Measurements from ENCODE around the gene PHC2. TPM values are rescaled to one million over a fixed set of nuclear protein-coding genes. Genes with fewer than 3 reads are reported as not detected.

The PHC2 gene
- polyA plus RNA-seq, 1 donor = 67.8 TPM

DNA sequence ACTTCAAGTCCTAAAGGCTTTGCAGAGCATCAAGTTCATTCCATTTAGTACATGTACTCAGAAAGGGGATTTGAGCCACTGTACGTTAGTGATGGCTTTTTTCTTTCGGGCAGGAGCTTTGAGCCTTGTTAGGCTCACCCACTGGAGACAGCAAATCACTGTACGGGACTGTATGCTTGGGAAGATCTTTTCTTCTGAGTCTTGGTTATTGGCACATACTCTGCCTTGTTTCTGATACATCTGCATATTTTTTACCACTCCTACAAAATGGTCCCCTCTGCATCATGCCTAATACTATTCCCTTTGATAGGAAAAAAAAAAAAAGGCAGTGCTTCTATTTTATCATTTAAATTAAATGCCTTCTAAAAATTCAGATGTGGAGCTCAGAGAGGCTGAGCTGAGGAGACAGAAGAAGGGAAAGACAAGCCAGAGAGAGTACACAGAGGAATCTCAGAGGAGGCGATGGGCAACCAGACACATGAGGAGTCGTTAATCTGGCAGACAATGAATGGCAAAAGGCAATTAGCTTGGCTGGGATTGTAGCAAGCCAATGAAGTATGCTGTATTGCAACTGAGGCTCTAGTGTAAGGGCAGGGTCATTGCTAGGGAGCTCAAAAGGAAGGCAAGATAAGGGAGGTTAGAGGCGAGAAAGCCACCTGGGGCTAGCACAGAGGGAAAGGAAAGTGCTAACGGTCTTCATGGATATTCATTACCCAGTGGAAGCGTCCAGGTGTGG is 39.4 kb downstream of the PHC2 start:
- DNase-seq (ENCODE audit: low read depth) = no peak

DNA sequence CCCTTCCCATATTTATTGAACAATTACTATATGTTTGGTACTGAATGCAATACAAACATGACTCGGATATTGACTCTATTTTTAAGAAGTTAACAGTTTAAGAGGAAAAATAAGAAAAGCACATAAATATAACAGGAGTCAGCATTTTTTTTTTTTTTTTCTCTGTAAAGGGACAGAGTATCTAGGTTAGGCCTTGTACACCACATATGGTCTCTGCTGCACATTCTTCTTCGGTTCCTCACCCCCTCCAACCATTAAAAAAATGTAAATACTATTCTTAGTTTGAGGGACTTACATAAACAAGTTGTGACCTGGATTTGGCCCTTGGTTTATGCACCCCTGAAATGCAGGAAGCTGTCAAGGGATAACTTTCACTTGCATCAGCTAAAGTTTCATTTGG is 40.4 kb downstream of the PHC2 start:
- no peak for DNase-seq (ENCODE audit: low read depth)

DNA sequence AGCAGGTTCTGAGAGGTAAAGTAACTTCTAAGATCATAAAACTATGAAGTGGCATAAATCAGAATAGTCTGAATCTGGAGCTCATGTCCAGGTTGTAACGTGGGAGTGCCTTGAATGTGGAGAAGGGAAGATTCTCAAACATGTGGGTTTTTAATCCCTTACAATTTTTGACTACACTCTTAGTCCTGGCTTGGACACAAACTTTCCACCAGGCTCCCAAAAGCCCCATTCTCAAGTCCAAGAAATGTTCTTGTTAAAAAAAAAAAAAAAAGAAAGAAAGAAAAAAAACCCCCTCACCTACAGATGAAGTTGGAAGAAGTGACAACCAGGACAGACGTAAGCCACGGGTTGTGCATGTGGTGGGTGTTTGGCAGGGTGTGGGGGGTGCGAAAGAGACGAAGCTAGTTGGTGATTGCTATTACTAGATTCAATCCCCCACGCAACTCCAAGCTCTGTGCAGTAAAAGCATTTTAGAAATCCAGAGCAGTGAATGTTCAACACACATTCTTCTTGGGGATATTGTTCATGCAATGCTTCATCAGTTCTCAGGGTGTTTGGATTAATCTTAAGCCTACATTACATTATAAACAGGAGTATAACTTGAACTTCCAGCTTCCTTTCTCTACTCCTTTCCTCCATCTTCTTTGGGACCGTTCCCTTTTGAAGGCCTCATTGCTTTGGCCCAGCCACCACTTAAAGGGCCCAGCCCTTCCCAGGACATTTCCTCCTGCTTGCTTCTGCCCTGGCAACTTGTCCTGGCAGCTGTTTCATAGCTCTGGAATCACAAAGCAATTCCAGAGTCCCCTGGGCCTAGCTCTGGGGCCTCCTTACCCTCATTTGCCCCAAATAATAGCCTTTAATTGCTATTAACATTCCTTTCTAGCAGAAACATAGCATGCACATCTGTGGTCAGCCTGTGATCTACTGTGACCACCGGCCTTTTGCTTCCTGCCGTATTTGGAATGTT is 41.8 kb downstream of the PHC2 start:
- DNase-seq (ENCODE audit: low read depth) = no peak

DNA sequence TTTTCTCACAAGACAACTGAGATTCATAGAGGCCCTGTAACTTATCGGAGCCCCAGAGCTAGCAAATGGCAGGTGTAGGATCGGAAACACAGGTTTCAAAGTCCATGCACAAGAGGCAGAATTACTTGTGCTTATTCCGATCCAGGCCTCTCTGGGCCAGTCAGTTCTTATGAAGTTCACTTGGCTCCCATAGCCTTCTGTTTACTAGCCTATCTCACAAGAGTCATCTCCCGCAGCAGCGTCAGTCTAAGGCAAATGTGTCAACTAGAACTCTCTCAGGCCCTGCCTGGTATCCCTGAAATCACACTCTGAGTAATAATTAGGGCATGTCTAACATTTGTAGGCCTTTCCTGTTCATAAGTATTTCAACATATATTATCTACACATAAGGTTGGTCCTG is 43.3 kb downstream of the PHC2 start:
- no peak for DNase-seq (ENCODE audit: low read depth)

DNA sequence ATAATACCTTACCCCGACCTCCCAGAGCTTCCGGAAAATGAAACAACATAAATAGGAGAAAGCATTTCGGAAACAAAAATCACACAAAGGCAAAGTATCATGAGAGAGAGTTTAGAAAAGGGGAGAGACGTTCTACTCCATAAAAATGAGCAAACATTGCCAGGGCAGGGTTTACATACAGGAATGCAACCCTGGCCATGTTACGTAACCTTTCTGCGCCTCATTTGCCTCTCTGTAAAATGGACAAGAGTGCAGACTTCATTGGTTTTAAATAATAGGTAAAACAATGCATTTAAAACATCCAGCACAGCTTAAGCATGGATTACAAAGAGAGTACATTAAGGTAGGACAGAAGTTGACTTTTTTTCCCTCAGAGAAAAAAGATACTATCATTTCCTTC is 45.6 kb downstream of the PHC2 start:
- no peak for DNase-seq (ENCODE audit: low read depth)

DNA sequence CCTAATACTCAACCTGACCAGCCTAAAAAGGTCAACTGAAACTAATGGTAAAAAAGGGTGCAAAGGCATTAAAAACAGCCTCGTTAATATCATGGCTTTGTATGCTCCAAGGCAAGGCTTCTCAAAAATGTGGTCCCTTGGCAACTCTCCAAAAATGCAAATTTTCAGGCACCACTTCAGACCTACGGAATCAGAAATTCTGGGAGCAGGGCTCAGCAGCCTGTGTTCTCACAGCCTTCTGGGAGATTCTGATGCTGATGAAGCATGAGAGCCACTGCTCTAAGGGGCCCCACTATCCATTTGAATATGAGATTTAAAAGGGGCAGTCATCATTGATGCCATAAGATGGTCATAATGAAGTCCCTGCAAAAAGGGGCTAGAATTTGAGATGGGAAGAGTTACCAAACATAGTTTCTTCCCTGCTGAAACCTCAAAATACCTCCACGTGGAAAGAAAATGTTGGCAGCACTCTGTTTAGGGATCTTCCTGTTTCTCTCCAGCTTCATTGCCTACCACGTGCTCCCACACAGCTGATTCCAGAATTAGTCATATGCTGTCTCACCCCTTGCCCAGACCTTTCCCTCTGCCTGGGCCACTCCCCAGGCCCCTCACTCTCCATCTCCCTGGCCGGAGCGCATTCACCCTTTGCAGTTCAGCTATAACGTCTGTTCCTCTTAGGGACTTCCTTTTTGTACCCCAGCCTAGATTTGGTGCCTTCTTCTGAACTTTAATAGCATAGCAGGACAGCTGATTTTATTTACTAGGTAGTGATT is 46.7 kb downstream of the PHC2 start:
- DNase-seq (ENCODE audit: low read depth) = no peak

DNA sequence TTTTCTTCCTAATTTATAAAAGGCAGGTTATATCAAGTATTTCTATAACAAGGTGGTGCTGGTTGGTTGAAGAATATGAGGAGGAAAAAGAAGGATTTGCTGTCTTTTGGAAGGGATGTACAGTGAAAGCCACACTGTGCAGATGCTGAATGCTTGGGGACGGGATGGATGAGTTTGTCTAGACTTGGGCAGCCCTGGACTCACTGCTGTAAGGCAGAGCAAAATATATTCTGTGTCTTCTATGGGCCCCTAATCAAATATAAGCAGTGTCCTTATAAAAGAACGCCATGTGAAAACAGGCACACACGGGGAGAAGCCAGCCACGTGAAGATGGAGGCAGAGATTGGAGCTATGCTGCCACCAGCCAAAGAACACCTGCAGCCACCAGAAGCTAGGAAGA is 47.4 kb downstream of the PHC2 start:
- DNase-seq (ENCODE audit: low read depth) = no peak

DNA sequence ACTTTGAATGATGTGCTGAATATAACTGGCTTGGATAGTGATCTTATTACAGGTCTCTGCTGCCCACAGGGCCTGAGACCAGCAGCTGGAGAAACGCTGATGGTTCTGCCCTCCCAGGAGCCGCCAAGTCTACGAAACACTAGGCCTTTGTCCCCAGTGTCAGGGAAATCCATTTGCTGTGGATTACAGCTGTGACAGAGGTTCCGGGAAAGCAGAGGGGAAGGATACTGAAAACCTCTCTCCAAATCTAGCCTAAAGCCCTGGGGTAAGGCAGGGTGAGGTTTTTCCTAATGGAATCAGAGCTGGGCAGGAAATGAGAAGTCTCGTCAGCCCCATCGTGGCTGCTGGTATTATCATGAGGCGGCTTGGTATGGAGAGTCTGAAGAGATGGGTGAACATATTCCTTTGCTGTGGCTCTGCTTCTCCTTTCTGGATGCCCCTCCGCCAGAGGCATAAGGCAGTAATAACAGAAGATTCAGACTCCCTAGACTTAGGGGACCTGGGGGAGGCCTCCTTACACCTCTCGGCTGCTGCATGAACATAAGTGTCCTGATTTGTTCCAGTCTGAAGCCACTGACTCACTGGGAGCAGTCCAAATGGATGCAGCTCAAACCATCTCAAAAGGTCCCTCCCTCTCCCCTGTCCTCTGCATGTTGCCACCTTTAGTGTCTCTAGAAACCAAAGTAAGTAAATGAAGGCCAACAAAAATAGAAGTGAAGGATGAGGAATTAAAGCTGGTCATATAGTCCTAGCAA is 48.1 kb downstream of the PHC2 start:
- DNase-seq (ENCODE audit: low read depth) = no peak

DNA sequence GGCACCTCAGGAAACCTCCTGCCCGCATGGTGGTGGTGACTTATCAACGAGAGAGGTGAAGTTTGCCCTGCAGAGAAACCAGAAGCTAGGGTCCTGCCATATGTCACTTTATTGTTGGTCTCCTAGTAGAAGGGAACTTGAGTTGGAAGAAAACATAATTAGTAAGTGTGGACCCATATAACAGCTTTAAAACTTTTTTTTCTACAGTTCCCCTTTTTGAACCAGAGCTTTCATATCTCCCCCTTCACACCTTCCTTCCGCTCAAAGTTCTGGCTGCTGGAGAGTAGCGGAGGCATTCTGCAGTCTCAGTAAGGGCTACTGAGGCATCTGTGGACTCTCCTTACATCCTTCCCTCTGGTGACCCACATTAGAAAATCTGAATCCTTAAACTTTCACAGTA is 48.9 kb downstream of the PHC2 start:
- DNase-seq (ENCODE audit: low read depth) = no peak

DNA sequence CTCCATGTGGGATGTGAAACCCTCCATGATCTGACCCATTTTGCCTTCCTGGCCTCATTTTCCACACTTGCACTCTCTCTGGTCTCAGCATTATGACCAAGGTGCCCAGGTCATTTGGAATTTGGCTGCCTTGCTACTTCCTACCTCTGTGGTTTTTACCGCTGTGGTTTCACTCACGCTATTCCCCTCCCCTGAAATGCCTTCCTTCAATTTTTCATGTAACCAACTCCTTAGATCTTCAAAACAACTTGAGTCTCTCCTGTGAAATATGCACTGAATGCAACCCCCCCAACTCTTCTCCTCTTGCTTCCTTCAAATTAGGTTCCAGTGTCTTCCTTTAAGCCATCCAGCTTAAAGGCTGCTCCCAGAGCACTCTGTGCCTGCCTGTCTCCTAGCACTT is 50.1 kb downstream of the PHC2 start:
- DNase-seq (ENCODE audit: low read depth) = no peak

DNA sequence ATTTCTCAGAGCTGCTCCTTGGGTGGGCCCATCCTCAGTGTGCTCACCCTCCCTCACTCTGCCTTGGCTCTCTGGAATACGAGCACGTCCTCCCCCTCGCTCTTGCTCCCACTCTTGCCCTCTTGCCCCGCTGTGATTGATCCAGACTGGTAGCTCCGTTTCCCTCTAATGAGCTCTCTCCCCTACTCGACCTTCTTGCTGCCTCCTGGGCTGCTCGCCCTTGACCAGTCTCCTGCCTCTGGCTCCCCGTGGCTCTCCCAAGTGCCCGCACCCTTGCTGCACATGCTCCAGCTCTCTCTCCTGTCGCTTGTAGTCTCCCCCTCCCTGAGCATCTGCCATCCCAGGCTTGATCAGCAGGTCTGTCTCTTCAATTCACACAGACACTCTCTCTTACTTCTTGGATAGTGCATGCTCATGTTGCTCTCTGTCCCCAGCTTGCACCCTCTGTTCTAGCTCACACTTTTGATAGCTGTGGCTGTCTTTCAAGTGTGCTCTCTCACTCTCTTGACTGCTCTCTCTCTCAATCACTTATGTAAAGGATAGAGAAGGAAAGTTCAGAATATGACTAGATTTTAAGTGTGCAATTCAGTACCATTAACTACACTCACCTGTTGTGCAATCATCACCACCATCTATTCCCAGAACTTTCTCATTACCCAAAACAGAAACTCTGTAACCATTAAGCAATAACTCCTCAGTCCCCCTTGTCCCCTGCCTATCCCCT is 51.1 kb downstream of the PHC2 start:
- DNase-seq (ENCODE audit: low read depth) = no peak

DNA sequence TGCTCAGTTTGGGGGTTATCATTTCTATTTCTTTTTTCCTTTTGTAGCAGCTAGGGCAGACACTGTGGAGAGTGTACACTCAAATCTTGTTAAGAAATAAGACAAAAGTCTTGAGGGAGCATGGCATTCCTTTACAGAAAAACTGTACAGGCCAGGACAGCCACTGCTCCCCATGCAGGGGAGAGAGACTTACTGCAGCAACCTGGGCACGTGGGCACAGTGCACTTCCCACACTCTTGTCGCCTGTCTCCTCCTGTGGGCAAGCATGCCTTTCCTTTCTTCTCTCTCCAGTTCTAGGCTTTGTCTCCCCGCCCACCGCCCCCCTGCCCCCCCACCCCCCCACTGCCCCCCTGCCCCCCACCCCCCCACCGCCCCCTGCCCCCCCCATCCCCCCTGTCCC is 51.9 kb downstream of the PHC2 start:
- no peak for DNase-seq (ENCODE audit: low read depth)

DNA sequence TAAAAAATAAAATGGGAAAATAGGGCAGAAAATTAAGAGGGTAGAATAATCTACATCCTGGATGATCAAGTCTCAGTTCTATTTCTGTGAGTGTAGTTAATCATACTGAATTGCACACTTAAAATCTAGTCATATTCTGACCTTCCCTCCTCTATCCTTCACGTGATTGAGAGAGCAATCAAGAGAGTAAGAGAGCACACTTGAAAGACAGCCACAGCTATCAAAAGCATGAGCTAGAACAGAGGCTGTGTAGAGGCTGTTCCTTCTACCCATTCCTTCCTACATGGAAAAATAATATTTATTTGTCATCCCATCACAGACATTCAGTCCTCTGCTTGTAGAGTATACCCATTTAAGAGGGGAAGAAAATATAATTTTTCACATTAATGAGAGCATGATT is 52.4 kb downstream of the PHC2 start:
- DNase-seq (ENCODE audit: low read depth) = no peak

DNA sequence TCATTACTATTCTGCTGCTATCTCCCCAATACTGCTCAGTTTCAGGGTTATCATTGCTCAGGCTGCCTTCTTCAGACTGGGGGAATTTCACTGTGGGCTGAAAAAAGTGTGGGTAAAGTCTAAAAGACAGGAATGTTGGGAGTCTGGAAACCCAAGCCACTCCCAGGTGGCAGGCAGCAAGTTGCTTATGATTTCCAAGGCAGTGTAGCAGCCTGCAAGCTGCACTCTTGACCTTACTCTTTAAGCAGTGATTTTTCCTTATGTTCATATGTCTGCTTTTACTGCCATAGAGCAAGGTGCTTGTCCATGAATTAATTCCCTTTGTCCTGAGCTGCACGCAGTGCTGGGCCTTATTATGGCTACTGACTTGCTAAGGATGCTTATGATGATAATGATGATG is 53.1 kb downstream of the PHC2 start:
- DNase-seq (ENCODE audit: low read depth) = no peak

DNA sequence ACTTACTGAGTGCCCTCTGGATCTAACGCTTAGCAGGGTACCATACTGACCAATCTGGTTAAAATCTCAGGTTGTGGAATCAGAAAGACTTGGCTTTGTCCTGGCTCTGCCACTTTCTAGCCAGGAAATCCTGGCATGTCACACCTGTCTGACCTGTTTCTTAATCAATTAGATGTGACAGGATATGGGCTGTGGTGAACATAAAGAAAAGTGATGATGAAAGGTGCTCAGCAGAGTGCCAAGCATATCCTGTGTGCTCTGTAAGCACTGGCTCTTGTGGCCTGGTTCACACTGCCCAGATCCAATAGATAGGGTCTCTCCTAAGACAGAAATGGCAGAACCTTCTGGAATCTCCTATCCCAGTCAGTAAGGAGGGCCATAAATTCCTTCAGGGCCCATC is 53.9 kb downstream of the PHC2 start:
- no peak for DNase-seq (ENCODE audit: low read depth)

DNA sequence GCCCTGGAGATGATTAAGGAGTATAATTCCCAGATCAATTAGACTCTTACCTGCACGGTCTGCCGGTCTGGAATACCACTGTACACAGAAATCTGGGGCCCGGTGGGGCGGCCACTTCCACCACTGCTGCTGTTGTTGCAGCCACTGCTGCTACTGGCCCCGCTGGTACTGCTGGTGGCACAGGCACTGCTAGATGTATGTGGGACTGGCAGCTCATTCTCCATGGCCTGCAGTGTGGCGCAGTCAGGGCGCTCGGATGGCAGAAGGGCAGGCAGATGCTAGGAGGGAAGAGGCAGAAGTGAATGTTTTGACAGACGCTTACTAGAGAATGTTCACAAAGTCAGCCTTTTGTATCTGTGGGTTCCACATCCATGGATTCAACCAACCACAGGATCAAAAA is 55.6 kb downstream of the PHC2 start:
- DNase-seq (ENCODE audit: low read depth) = no peak

DNA sequence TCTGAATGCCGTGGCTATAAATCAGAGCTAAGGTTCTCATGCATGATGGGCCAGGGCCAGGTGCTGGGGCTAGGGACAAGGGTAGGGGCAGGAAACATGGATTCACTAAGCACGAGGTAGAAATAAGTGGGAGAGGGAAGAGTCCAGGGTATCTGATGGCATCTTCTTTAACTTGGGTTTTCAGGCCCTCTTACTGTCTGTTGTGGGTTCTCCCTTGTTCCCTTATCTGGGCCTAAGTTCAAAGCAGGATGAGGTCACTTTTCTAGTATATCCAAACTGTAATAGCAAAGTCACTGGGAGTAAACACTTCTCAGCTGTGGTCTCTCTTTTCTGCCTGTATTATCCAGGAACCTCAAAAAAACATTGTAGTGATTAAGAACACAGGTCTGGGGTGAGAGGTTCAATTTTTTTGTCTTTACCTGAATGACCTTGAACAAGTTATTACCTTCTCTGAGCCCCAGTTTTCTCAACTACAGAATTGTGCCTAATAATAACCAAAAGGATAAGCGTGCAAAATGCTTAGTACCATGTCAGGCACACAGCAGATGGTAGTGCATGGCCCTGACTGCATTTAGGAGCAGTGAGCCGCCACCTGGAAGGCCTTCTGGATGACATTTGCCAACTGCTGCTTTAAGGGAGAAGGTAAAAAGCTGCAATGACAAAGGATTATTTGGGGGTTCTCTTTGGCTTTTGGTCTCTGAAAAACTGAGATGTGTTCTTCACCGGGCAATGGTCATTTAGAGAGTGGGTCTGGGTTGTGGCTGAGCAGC is 56.4 kb downstream of the PHC2 start:
- DNase-seq (ENCODE audit: low read depth) = no peak

DNA sequence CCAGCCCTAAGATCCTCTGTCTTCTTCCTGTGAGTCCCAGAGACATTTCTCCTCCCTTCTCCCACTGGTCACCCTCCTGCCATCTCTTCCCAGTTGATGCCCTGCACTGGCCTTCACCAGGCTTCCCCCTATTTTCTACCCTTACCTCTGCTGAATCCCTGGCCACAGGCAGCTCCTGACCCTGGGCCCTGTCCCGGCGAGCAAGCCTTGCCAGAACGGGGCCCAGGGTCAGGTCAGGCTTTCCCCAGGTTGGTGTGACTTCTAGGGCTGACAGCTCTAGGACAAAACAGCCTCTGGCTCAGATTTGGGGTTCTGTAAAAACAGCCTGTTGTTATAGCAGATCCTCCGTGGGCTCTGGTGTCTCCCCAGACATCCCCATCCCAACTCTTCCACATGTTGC is 57.3 kb downstream of the PHC2 start:
- DNase-seq (ENCODE audit: low read depth) = no peak

DNA sequence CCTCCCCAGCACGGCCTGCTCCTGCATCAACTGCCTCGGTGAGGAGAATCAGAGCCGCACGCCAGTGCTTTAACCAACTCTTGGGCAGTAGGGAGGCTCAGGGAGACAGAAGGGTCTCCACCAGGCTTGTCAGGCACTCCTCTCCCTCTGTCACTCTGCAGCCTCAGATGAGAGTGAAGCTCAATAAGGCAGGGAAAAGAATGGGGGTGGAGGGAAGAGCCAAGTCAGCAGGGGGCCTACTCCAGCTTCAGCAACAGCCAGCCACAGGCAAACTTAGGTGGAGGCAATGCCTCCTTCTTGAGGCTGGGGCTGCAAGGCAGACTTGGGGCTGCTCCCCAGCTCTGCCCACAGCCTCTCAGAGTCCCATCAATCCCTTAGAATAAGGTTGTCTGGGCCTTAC is 58.2 kb downstream of the PHC2 start:
- no peak for DNase-seq (ENCODE audit: low read depth)

DNA sequence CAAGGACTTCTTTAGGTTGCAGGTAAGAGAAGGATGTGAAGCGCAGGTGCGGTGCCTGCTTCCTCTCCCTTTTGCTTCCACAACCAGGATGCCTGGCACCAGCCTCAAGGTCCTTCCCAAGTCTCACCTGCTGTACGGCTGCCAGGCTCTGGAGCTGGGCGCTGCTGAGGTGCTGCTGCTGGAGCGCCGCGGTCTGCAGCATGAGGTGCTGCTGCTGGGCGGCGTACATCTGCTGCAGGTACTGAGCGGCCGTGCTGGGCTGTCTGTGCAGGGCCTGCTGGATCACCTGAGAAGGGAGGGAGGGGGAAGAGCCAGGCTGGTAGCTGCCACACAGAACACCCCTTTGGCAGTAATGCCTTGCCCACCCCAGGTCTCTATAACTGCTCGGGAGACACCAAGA is 58.7 kb downstream of the PHC2 start:
- no peak for DNase-seq (ENCODE audit: low read depth)

All from forelimb muscle (tissue), 1 donor.